HCEC 1CT (cell line): ENCODE results near the gene PWWP2B.
"Not testable (repeated sequence)": the region's sequence is repeated elsewhere in the genome, so short reads cannot be mapped to it uniquely, and the experiment has no call there.

Experiments
- DNase-seq: peaks from one replicate; pipeline ENCODE4 v3.0.0-alpha.2; 2017

PWWP2B gene

DNA sequence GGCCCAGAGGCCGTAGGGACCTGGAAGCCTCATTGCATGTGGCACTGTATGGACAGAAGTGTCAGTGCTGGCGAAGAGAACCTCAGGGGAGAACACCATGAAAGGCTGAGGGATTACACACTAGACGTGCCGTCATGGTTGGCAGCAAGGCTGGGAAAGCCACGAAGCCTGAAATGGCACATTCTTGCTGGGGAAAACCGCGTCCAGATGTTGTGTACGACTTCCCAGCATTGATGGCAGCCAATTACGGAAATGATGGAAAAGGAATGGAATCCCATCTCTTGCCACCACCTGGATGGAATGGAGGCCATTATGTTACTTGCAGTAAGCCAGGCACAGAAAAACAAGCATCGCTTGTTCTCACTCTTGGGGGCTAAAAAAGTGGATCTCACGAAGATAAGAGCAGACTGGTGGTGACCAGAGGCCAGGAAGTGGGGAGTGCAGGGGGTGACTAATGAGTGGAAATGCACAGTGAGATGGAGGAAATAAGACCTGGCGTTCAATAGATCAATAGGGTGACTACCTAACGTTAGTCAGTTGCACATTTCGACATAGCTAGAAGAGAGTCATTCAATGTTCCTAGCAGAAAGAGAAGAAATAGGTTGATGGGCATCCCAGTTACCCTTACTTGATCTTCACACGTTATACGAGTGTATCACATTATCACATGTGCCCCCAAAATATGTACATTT is 14.6 kb upstream of the PWWP2B start:
- DNase-seq, result no peak

DNA sequence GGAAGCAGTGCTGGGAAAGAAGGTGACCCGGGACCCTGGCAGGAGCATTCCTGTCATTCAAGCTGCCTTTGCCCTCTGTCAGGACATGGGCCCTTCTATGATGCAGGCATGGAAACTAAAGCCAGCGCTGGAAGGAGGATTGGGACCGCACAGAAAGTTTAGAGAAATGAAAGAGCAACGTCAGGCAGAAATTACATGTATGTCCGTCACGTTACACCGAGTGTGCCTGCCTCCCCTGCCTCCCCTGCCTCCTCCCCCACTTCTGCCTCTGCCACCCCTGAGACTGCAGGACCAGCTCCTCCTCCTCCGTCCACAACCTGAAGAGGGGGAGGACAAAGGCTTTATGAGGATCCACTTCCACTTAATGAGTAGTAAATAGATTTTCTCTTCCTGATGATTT is 13.9 kb upstream of the PWWP2B start:
- DNase-seq, result no peak

GRCh38 chr10:132383751-132384196 is 13.2 kb upstream of the PWWP2B start:
- DNase-seq, result no peak

DNA sequence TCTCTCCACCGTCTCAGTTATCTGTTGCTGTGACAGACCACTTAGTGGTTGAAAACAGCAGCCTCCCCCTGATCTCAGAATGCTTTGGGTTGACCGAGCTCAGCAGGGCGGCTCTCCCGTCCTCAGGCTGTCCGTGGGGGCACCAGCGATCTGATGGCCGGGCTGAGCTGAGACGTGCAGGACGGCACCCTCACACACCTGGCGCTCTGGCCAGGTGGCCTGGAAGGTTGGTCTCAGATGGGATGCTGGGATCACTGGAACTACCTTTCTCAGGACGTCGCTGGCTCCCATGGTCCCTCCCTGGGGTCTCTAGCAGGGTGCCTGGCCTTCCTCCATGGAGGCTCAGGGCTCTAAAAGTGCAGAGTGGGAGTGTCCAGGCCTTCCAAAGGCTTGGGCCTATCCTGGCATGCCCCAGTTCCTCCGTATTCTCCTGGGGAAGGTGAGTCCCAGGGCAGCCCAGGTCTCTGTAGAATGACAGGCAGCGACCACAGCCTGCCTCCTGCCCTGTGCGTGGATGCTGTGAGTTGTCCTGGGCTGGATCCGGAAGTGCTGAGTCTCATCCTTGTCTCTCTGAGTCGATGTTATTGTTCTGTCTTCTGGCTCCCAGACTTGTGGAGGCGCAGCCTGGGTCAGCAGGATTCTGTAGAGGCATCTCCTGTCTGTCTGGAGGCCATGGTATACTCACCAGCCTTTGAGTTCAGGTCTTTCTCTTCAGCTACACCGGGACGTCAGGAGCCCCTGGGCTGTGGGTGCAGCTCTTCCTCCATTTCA is 12.2 kb upstream of the PWWP2B start:
- DNase-seq, result no peak

DNA sequence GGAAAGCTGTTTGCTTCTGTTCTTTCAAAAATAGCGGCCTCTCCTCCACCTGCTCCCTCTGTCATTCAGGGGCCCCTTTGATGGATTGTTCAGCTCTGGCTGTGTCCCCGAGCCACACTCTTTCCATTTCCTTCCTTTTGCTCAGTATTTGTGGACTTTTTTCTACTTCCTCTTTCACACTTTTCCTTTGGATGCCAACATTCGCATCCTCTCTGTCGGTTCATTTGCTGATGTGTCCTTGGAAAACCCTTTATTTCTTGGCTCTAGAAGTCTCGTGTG is 11.7 kb upstream of the PWWP2B start:
- no peak for DNase-seq

GRCh38 chr10:132385721-132386418 is 11.1 kb upstream of the PWWP2B start:
- DNase-seq, result no peak

- DNase-seq, result no peak
Measured at GRCh38 chr10:132386419-132386831, 10.6 kb upstream of the PWWP2B start.

DNA sequence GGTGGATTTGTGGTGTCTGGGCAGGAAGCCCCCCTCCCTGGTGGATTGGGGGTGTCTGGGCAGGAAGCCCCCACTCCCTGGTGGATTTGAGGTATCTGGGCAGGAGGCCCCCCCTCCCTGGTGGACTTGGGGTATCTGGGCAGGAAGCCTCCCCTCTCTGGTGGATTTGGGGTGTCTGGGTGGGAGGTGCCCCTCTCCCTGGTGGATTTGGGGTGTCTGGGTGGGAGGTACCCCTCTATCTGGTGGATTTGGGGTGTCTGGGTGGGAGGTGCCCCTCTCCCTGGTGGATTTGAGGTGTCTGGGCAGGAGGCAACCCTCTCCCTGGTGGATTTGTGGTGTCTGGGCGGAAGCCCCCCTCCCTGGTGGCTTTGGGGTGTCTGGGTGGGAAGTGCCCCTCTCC is 10.1 kb upstream of the PWWP2B start:
- not testable (repeated sequence) for DNase-seq

- no peak for DNase-seq
Measured at GRCh38 chr10:132387764-132388210, 9.2 kb upstream of the PWWP2B start.

DNA sequence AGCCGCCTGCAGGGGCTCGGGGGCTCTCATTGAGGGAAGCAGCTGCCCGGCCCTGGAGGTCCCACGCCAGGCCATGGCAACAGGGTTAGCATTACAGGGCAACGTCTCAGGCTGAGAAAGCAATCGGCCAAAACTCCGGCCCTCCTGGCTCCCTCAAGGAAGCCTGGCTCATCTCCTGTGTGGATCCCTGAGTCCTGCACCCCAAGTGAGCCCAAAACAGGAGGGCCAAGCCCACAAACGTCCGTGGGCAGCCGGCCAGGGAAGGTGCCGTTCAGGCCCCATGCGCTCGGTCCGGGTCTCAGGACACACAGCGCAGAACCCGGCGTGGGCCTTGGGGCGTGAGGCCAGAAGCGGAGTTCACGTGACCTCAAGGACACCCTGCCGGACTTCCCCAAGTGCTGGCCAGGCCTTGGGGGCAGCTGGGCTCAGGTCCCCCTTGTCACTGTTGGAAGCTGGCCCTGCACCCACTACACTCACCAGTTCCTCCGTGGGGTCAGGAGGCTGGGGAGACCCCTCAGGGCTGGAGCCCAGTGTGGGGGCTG is 8.0 kb upstream of the PWWP2B start:
- DNase-seq, result no peak

- no peak for DNase-seq
Measured at GRCh38 chr10:132389433-132390169, 7.4 kb upstream of the PWWP2B start.

- DNase-seq, result no peak
Measured at GRCh38 chr10:132390170-132390920, 6.7 kb upstream of the PWWP2B start.

DNA sequence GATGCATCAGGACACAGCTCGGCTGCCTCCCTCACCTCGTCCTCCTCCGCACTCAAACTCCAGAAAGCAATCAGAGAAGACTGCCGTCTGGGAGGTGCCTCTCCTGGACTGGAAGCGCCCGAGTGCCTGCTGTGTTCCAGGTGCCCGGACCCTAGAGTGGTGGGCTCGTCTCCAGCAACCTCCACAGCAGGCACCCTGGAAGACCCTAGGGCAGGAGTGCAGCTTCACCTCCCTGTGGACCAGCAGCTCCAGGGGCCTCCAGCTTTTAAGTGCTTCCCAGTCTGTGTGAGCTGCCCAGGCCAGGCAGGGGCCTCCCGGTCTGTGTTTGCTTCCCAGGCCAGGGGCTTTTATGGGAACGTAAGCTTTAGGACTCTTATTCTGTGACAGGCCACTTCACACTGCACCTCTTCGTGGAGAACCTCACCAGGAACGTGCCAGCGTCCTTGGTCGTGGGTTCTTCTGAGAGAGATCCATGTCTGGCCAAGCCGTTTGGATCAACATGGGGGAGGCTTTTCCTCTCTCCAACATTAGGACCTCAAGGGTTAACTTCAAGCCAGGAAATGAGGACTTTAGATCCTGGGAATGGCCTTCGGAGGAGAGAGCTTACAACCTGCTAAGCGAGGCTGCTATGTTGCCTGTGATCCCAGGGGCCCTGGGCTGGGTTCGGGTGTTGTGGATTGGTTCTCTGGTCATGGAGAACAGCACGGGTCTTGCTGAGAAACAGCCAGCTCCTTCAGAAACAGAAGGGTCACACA is 5.9 kb upstream of the PWWP2B start:
- no peak for DNase-seq

DNA sequence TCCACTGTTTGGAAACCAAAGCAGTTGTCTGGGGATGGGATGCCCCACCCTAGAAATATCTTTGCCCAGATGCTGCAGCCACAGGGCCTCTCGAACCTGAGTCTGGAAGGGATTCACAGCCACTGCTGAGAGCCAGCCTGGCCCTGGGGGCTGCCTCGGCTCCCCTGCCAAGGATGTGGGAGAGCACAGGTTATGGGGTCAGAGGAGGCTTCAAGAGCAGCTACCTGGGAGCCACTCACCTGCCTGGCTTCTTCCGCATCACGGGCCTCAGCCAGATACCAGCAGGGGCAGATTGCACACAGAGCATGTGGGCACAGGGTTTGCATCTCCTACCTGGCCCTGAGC is 5.4 kb upstream of the PWWP2B start:
- no peak for DNase-seq

- DNase-seq, result no peak
Measured at GRCh38 chr10:132392184-132392800, 4.7 kb upstream of the PWWP2B start.

- DNase-seq, result peak; percentile 7
Measured at GRCh38 chr10:132392811-132393694, 3.9 kb upstream of the PWWP2B start.

- DNase-seq, result no peak
Measured at GRCh38 chr10:132393695-132394181, 3.3 kb upstream of the PWWP2B start.

DNA sequence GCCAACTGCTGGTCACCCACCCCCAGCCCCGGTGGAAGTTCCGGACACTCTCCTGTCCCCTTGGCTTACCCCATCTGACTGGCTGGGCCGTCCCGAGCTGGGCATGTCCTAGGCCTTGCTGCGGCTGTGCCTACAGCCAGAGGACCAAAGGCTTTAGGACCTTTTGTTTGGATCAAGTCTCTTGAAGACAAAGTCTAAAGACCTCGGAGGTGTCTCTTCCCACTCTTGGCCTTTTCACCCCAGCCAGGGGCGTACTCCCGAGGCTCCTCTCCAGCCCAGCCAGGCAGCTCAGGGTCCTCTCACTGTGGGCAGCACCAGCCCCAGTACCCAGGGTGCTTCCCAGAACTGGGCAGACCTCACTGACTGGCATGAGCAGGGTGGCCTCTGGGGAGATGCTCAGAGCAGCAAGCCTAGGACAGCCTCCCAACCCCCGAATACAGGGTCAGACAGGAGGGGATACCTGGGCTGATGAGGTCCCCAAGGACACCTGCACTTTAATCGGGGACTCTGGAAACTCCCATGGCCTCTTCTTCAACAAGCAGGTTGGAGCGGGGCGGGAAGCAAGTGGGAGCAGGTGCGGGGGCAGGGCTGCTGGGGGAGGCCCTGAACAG is 2.7 kb upstream of the PWWP2B start:
- DNase-seq, result no peak

GRCh38 chr10:132394936-132395703 is 1.9 kb upstream of the PWWP2B start:
- DNase-seq, result no peak
